Measurements from ENCODE around the gene CDH4.

CDH4 gene

DNA sequence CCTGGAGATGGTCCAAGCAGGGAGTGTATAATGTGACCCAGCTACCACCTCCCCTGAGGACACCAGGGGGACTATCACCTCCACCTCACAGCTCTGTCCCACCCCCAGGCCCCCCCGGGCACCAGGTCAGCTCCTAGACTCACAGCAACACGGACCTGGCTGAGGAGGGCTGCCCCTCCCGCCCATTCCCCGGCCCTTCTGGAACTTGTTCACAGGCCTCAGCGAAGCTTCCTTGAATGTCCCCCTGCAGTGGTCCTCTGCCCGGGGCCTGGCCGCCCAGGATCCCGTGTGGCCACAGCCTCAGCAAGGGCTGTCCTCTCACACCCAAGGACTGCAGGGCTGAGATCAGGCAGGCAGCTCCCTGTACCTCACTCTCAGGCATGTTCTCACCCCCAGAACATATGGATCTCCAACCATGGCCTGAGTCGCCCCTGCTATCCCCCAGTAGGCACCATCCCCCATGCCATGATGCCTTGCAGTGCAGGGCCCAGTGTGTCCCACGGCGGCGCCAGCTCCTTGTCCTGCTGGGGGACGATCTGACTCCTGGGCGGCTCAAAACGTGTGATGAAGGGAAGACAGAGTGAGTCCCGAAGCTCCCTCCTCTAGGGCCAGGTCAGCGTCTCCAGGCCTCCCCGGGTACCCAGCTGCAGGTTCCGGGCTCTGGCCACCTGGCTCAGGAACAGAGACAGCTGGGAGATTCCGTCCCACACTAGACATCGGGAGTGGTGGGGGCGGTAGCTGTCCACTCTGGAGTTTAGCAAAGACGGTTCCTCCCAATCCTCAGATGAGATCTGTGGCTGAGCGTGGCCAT lies 655.2 kb downstream of the CDH4 start:
- in situ Hi-C loops (cut with HindIII; ENCODE audit: low sequenced_read_pairs), result no loop called here

GRCh38 chr20:61908057-61909026 lies 656.3 kb downstream of the CDH4 start:
- in situ Hi-C loops (cut with HindIII; ENCODE audit: low sequenced_read_pairs), result no loop called here

DNA sequence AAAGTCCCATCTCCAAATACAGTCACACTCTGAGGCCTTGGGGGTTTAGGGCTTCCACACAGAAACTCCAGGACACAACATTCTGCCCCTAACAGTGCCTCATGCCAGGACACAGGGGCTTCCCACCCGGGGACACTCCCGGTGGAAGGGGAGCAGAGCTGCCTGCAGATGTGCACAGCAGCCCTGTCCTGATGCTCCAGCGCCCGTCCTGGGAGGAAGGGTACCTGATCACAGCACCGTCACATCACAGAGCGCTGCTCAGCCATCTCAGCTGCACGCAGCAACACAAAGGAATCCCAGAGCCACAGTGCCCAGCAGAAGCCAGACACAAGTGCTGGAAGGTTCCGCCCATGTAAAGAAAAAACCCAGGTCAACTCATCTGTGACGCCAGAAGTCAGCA lies 657.0 kb downstream of the CDH4 start:
- in situ Hi-C loops (cut with HindIII; ENCODE audit: low sequenced_read_pairs), result no loop called here

GRCh38 chr20:61909821-61910220 lies 657.8 kb downstream of the CDH4 start:
- in situ Hi-C loops (cut with HindIII; ENCODE audit: low sequenced_read_pairs), result no loop called here

DNA sequence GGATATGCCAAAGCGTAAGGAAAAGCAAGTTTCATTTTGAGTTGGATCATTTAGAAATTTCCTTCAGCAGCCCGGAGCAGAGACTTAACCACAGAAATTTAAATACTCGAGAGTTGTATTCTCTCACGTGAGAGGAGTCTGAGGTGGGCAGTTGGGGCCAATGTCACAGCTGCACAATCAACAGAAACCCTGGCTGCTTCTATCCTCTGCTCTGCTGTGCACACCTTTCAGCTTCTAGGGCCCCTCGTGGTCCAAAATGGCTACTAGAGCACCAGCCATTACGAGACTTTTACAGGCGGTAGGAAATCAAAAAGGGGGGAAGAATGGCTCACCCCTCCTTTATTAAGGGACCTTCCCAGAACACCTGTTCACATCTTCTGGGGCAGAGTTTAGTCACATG lies 659.8 kb downstream of the CDH4 start:
- in situ Hi-C loops (cut with HindIII; ENCODE audit: low sequenced_read_pairs), result no loop called here

- in situ Hi-C loops (cut with HindIII; ENCODE audit: low sequenced_read_pairs), result no loop called here
Measured at GRCh38 chr20:61912665-61913422, 660.8 kb downstream of the CDH4 start.

DNA sequence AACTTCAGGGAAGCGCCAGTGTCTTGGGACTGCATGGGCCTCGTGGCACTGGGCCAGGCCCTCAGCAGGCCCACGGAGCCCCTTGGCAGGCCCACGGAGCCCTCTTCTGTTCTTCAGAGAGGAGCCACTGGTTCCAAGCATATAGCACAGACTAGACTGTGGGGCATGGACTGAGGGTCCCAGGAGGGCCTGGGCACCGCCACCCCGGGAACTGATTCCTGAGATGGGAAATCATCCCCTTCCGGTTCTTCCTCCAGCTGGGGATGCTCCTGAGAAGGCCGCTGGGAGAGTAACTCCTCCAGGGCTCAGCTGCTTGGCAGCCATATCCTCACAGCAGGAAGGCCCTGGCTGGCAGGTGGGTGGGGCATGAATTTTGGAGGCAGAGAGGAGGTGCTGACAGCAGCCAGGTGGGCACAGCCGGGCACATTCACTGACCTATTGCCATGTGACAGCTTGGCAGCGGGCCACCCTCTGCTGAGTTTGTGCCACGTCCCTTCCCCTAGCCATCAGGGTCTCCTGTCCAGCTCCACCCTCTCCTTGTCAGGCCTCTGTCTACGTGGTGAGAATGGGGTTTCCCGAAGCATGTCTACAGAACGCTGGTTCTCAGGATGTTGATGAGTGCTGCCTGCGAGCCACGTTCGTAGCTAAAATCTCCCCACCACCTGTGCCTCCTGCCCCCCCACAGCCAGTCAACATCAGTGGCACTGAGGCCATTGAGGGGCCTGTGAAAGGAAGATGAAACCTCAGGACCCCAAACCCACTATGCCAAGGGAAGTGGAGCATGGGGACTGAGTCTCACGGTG lies 661.6 kb downstream of the CDH4 start:
- in situ Hi-C loops (cut with HindIII; ENCODE audit: low sequenced_read_pairs), result no loop called here

DNA sequence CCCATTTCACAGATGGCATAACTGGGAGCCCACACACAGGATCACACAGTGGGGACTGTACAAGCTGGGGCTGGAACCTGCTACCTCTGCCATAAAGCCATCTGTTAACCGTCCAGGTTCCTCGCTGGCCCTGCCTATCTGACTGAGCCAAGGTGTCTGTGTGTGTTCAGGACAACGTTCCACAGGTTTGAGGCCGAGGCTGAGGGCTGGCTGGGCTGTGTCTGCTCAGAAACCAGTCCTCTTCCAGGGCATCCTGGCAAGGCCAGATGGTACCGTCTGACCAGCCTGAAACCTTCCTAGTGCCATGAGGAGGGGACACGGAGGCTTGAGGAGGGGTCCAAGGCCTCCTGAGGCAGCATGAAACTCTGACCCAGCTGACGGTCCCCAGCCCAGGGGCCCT lies 663.0 kb downstream of the CDH4 start:
- in situ Hi-C loops (cut with HindIII; ENCODE audit: low sequenced_read_pairs), result no loop called here

DNA sequence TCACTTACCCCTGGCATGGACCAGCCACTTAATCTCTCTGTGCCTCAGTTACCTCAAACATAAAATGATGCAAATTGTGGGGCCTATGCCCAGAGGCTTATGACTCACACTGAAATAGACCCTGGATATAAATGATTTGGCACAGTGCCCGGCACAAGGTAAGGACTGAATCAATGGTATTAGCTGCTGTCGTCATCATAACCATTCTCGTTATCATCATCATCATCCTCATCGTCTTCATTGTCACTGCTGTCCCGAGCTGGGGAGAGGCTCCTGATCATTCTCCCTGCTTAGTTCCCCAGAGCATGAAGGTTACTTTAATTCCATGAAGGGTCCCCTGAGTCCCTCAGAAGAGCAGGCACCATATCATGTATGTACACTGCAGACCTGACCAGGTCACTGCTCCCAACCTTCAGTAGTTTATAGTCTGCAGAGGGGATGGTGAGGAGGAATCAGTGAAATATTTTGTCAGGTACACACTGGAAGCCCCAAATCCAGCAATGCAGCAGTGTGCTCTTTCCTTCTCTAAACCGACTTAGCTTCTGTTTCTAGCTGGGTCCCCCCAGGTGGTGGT lies 664.3 kb downstream of the CDH4 start:
- in situ Hi-C loops (cut with HindIII; ENCODE audit: low sequenced_read_pairs), result no loop called here

- in situ Hi-C loops (cut with HindIII; ENCODE audit: low sequenced_read_pairs), result no loop called here
Measured at GRCh38 chr20:61917474-61918145, 665.5 kb downstream of the CDH4 start.

- in situ Hi-C loops (cut with HindIII; ENCODE audit: low sequenced_read_pairs), result no loop called here
Measured at GRCh38 chr20:61918548-61918947, 666.5 kb downstream of the CDH4 start.

GRCh38 chr20:61919239-61919638 lies 667.2 kb downstream of the CDH4 start:
- in situ Hi-C loops (cut with HindIII; ENCODE audit: low sequenced_read_pairs), result no loop called here

DNA sequence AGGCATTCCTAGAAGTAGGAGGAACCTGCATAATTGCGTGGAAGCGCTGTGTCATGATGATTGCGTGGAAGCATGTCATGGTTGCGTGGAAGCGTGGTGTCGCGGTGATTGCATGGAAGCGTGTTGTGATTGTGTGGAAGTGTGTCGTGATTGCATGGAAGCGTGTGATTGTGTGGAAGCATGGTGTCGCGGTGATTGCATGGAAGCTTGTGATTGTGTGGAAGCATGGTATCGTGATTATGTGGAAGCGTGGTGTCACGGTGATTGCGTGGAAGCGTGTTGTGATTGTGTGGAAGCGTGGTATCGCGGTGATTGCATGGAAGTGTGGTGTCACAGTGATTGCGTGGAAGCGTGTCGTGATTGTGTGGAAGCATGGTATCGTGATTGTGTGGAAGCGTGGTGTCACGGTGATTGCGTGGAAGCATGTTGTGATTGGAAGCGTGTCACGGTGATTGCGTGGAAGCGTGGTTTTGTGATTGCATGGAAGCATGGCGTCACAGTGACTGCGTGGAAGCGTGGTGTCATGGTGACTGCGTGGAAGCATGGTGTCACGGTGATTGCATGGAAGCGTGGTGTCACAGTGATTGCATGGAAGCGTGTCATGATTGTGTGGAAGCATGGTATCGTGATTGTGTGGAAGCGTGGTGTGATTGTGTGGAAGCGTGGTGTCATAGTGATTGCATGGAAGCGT lies 667.8 kb downstream of the CDH4 start:
- in situ Hi-C loops (cut with HindIII; ENCODE audit: low sequenced_read_pairs), result no loop called here

GRCh38 chr20:61922411-61922810 lies 670.4 kb downstream of the CDH4 start:
- in situ Hi-C loops (cut with HindIII; ENCODE audit: low sequenced_read_pairs), result no loop called here

- in situ Hi-C loops (cut with HindIII; ENCODE audit: low sequenced_read_pairs), result no loop called here
Measured at GRCh38 chr20:61922936-61923335, 670.9 kb downstream of the CDH4 start.

DNA sequence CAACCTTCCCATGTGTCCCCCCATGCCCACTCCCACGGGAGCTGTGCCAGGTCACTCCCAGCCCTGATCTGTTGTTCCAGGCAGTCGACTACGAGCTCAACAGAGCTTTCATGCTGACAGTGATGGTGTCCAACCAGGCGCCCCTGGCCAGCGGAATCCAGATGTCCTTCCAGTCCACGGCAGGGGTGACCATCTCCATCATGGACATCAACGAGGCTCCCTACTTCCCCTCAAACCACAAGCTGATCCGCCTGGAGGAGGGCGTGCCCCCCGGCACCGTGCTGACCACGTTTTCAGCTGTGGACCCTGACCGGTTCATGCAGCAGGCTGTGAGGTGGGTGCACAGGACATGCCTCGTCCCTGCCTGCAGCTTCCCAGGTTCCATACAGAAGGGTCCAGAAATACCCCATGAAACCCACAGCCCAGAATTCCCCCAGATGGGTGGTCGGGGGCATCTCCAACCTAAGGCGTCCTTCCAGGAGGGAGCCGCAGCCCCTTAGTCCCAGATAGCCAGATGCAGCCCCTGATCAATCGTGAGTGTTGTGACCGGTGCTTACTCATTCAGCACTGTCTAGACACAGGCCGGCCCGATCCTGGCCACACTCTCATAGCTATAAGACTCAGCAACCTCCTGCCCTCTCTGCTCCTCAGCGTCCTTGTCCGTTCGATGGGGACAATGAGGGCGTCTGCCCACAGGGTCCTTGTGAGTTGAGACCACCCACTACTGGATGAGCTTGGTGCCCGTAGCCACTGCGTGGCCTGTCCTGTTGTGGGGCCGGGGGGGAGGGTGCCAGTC lies 671.5 kb downstream of the CDH4 start:
- in situ Hi-C loops (cut with HindIII; ENCODE audit: low sequenced_read_pairs), result no loop called here

DNA sequence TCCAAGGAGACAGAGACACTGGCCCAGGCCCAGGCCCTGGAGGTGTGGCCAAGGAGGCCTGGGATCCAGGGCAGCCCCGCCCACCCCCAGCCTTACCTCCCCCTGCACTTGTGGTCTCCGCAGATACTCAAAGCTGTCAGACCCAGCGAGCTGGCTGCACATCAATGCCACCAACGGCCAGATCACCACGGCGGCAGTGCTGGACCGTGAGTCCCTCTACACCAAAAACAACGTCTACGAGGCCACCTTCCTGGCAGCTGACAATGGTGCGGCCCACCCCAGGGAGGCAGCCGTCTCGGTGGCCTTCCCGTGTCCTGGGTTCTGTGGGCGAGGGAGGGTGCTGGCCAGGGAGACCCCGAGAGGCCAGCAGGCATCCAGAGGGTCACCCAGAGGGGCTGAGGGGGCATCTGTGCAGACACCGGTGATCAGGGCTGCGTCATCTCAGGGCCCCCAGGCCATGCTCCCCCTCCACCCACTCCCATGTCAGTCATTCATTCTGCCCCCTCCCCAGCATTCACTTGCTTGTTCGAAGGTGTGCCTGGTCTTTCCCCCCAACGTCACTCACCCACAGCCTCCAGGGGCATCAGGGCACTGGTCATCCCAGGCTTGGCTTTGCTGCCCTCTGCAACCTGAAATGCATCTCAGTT lies 672.3 kb downstream of the CDH4 start:
- in situ Hi-C loops (cut with HindIII; ENCODE audit: low sequenced_read_pairs), result no loop called here
